Effector memory CD4-positive, alpha-beta T cell (primary cell): ENCODE results near the gene PAOX.

Experiments
- DNase-seq, 3 donors: peaks; one replicate each; pipeline ENCODE4 v3.0.0-alpha.2; 2020
- H3K27ac ChIP-seq: 2 replicates; pipeline ENCODE4 v1.7.0; 2013; ENCODE audit warnings: mild to moderate bottlenecking, low read length, moderate library complexity; ENCODE audit not compliant: insufficient read depth, poor library complexity, severe bottlenecking
- H3K27me3 ChIP-seq: replicated peaks from 2 replicates; pipeline ENCODE4 v1.7.0; 2013; ENCODE audit warnings: mild to moderate bottlenecking, low read length; ENCODE audit not compliant: insufficient read depth, control insufficient read depth, poor library complexity, severe bottlenecking
- H3K36me3 ChIP-seq: 2 replicates; pipeline ENCODE4 v1.7.0; 2013; ENCODE audit warnings: mild to moderate bottlenecking, low read length, moderate library complexity; ENCODE audit not compliant: control insufficient read depth, insufficient read depth
- H3K4me1 ChIP-seq: 2 replicates; pipeline ENCODE4 v1.7.0; 2013; ENCODE audit warnings: low read length, mild to moderate bottlenecking; ENCODE audit not compliant: control insufficient read depth, insufficient read depth, poor library complexity, severe bottlenecking
- H3K4me3 ChIP-seq: 2 replicates; pipeline ENCODE4 v1.7.0; 2013; ENCODE audit warnings: low read length, low read depth, mild to moderate bottlenecking; ENCODE audit not compliant: insufficient read depth, poor library complexity, severe bottlenecking
- H3K9me3 ChIP-seq: 2 replicates; pipeline ENCODE4 v1.7.0; 2013; ENCODE audit warnings: mild to moderate bottlenecking, low read length, moderate library complexity; ENCODE audit not compliant: control insufficient read depth

Gene PAOX

DNA sequence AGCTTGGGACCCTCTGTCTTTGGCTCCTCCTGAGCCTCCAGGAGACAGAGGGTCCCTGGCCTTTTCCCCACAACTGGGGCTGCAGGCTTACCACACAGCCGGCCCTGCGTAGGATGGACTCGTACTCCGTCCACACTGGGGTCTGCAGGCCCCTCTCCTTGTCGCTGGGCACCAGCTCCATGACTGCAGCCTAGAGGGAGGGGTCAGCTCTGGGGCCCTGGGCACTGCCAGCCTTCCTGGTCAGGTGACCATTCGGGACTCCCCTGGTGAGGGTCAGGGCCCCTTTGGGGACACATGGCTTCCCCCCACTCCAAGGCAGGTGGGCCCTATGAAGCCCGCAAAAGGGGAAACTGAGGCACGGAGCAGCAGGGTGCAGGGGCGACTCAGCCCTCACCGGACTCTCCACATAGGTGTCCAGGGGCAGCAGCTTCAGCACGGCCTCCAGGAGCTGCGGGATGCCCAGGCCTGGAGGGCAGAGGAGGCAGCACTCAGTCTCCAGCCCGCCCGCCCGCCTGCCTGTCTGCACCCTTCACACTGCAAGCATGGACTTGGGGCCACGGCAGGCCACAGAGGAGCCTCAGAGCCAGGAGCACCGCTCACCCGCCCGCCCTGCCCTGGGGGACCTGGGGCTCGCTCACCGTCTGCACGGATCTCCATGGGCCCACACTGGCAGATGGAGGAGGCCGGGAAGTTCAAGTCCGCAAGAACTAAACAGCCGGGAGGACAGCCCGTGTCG, 22.3 kb upstream of the PAOX start:
- no peak for DNase-seq
- Histone ChIP-seq H3K4me3 (peak overlapping the region; percentile 85), H3K4me1 (peaks cover 9% of the 10 kb centered on the region), H3K27ac (no peak overlapping the region), H3K36me3 (no peaks in the 10 kb centered on the region), H3K9me3 (no peaks in the 10 kb centered on the region), H3K27me3 (no peaks in the 10 kb centered on the region)

- Histone ChIP-seq H3K36me3 (no peaks in the 10 kb centered on the region), H3K27ac (peak within 1 kb of the TSS; percentile 57), H3K4me3 (peak within 1 kb of the TSS; percentile 85), H3K27me3 (no peaks in the 10 kb centered on the region), H3K4me1 (peaks cover 9% of the 10 kb centered on the region), H3K9me3 (no peaks in the 10 kb centered on the region)
- DNase-seq: peak; percentile 62 to 66 (median 62)
Observed at GRCh38 chr10:133357285-133358161, 21.5 kb upstream of the PAOX start, which contains the start of gene FUOM. TSS of gene FUOM (minus strand) at chr10:133358019. CDS start at chr10:133358007, 12 bp downstream.

- H3K4me3 ChIP-seq: no peak overlapping the region
- peaks cover 9% of the 10 kb centered on the region for H3K4me1 ChIP-seq
- no peaks in the 10 kb centered on the region for H3K36me3 ChIP-seq
- no peak for DNase-seq
- no peaks in the 10 kb centered on the region for H3K27me3 ChIP-seq
- no peaks in the 10 kb centered on the region for H3K9me3 ChIP-seq
- H3K27ac ChIP-seq: no peak overlapping the region
Observed at GRCh38 chr10:133358162-133358924, 20.7 kb upstream of the PAOX start.

DNA sequence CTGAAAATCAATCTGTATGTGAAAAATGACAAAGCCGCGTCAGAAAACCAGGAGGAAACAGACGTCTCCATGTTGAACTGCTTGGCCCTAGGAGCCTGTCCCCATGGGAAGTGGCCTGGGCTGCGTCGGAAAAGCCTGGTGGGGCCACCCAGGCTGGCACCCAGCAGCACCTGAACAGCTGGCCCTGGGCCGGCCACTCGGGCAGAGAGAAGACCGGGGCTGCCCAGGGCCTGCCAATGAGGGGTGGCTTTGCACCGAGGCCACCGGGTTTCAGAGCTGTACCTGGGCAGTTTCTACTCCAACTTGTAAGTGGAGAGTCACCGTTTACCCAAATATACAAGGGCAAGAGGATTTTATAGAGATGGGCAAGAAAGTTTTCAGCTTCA, 20.1 kb upstream of the PAOX start:
- H3K9me3 ChIP-seq: no peaks in the 10 kb centered on the region
- no peak for DNase-seq
- no peaks in the 10 kb centered on the region for H3K27me3 ChIP-seq
- H3K27ac ChIP-seq: no peak overlapping the region
- no peaks in the 10 kb centered on the region for H3K36me3 ChIP-seq
- H3K4me1 ChIP-seq: peaks cover 9% of the 10 kb centered on the region
- no peak overlapping the region for H3K4me3 ChIP-seq

DNA sequence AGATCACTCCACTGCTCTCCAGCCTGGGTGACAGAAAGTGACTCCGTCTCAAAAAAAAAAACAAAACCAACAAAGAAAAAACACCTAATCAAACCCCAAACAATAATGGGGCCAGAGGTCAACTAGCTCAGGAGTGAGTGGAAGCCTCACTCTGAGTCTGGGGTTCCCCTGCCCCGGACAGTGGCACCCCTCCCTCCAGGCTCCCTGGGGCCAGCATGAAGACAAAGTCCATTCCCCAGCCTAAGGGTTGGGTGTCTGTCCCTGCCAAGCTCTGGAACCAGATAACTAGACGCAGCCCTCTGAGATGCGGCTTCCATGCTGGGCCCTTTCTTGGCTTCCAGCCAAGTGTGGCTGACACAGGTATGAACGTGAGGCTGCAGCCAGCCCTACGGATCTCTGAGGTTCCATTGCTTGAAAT, 19.5 kb upstream of the PAOX start:
- H3K27ac ChIP-seq: no peak overlapping the region
- no peaks in the 10 kb centered on the region for H3K9me3 ChIP-seq
- H3K36me3 ChIP-seq: peaks cover under 1% of the 10 kb centered on the region
- no peaks in the 10 kb centered on the region for H3K27me3 ChIP-seq
- no peak overlapping the region for H3K4me3 ChIP-seq
- DNase-seq: peak in 2 of 3 donors; percentile 21 to 34
- H3K4me1 ChIP-seq: peaks cover 9% of the 10 kb centered on the region

GRCh38 chr10:133359972-133360610, 19.0 kb upstream of the PAOX start:
- H3K4me1 ChIP-seq: peaks cover 9% of the 10 kb centered on the region
- peaks cover 5% of the 10 kb centered on the region for H3K36me3 ChIP-seq
- H3K27ac ChIP-seq: no peak overlapping the region
- DNase-seq: no peak
- H3K27me3 ChIP-seq: no peaks in the 10 kb centered on the region
- no peaks in the 10 kb centered on the region for H3K9me3 ChIP-seq
- H3K4me3 ChIP-seq: no peak overlapping the region

- Histone ChIP-seq H3K27ac (no peak overlapping the region), H3K4me1 (peaks cover 9% of the 10 kb centered on the region), H3K9me3 (no peaks in the 10 kb centered on the region), H3K36me3 (peaks cover 17% of the 10 kb centered on the region), H3K27me3 (no peaks in the 10 kb centered on the region), H3K4me3 (no peak overlapping the region)
- no peak for DNase-seq
Observed at GRCh38 chr10:133361227-133361626, 17.8 kb upstream of the PAOX start.

DNA sequence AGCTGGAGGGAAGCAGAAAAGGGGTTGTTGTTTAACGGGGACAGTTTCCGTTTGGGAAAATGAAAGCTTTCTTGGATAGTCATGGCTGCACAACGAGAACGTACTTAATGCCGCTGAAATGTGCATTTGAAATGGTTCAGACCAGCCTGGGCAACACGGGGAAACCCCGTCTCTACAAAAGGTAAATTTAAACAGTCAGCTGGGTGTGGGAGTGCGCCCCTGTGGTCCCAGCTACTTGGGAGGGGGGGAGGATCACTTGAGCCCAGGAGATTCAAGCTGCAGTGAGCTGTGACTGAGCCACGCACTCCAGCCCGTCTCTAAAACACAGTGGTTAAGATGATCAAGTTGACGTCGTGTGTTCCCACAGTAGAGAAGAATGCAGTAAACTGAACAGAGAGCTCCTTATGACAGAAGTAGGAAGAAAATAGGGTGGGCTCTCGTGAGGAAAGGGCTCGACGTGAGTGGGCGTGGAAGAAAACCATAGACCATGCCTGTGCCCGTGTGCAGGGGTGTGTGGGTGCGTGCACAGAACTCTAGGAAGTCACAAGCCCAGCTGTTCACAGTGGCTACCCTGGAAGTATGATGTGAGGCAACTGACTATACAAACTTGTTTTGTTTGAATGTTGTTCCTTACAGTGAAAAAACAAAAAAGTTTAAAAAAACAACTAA, 17.2 kb upstream of the PAOX start:
- no peak for DNase-seq
- peaks cover 23% of the 10 kb centered on the region for H3K36me3 ChIP-seq
- no peaks in the 10 kb centered on the region for H3K9me3 ChIP-seq
- H3K27ac ChIP-seq: no peak overlapping the region
- H3K27me3 ChIP-seq: no peaks in the 10 kb centered on the region
- H3K4me3 ChIP-seq: no peak overlapping the region
- peaks cover 5% of the 10 kb centered on the region for H3K4me1 ChIP-seq

DNA sequence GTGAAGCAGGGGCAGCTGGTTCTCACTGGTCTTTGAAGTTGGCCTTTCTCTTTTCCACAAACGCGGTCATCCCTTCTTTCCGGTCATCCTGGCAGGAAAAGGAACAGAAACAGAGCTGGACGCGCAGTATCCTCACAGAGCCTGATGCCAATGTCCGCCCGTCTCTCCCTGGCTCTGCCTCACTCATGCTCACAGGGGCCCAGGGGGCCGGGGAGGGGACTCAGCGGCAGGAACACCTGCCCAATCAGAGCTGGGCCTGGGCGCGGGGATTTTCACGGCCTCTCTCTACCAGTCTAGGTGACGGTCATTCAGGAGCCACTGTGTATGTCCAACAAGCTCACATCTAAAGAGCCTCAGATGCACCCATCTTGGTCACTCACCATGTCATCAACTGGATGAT, 16.2 kb upstream of the PAOX start:
- no peak overlapping the region for H3K4me3 ChIP-seq
- no peaks in the 10 kb centered on the region for H3K9me3 ChIP-seq
- no peak for DNase-seq
- peaks cover 24% of the 10 kb centered on the region for H3K36me3 ChIP-seq
- no peaks in the 10 kb centered on the region for H3K27me3 ChIP-seq
- H3K4me1 ChIP-seq: no peaks in the 10 kb centered on the region
- no peak overlapping the region for H3K27ac ChIP-seq
